K562 (cell line): ENCODE results near the gene C1QA. TPM values are rescaled to one million over a fixed set of nuclear protein-coding genes. Genes with fewer than 3 reads are reported as not detected.

ENCODE experiments used
- ATAC-seq: fragments of 200-7000 bp; cut with Tn5 transposase; 3 replicates; pipeline ENCODE4 v1.9.1; 2020; ENCODE audit warnings: moderate library complexity
- BruUV-seq: library from RNA; stranded (reverse); fragments of 400-500 nt; replicated peaks from 2 replicates; lab custom pipeline; 2021; lab: Mats Ljungman, UMichigan
- CTCF ChIA-PET: fragments of 300-600 bp; formaldehyde crosslinking; extraction: SDS; loops from one replicate; lab custom pipeline; 2021; ENCODE audit warnings: low intra/inter-chr PET ratio; lab: Yijun Ruan, JAX
- POLR2A ChIA-PET: fragments of 300-600, 350-650 bp; sonication (Branson Sonifier 250); formaldehyde crosslinking; extraction: SDS; loops from one replicate; lab custom pipeline; 2021; ENCODE audit warnings: antibody characterized with exemption, inconsistent platforms; lab: Yijun Ruan, JAX
- DNase-seq, 4 experiments: peaks; one replicate each; pipeline versions ENCODE4 v3.0.0 to v3.0.0-alpha.2; 2011 to 2018; ENCODE audit warnings: low spot score in 3 of 4, mixed read lengths in 3 of 4; ENCODE audit errors: extremely low read depth in 1 of 4
- FAIRE-seq: peaks from 2 replicates; lab custom pipeline; 2011; peaks lifted over from hg19 to GRCh38; lab: Jason Lieb, UNC
- H2AFZ ChIP-seq: 2 replicates; pipeline ENCODE4 v1.6.0; 2011; ENCODE audit warnings: low read depth, low read length, control low read depth, inconsistent platforms
- H3K27ac ChIP-seq: fragments of 200-600 bp; 3 replicates; pipeline ENCODE4 v1.8.0; 2011; ENCODE audit warnings: low read depth, mild to moderate bottlenecking, control low read depth, inconsistent platforms, low read length, moderate library complexity, mixed read lengths; ENCODE audit errors: extremely low read depth
- H3K27me3 ChIP-seq, 2 experiments: fragments of 300-600 bp in 1 of 2; 2 replicates in 1 of 2; 3 replicates in 1 of 2; pipeline versions ENCODE4 v1.6.0 to v1.8.0; 2011; ENCODE audit warnings: inconsistent platforms in 2 of 2, low read length in 2 of 2, mild to moderate bottlenecking in 1 of 2, mixed read lengths in 1 of 2, moderate library complexity in 1 of 2; ENCODE audit not compliant: control insufficient read depth in 2 of 2, insufficient read depth in 2 of 2
- H3K36me3 ChIP-seq: fragments of 300-600 bp; 3 replicates; pipeline ENCODE4 v1.8.0; 2011; ENCODE audit warnings: mild to moderate bottlenecking, low read length, inconsistent platforms; ENCODE audit not compliant: control insufficient read depth, insufficient read depth
- H3K4me1 ChIP-seq, 2 experiments: fragments of 200-600 bp in 1 of 2; replicated peaks in 1 of 2; 2 replicates in 1 of 2; 3 replicates in 1 of 2; pipeline versions ENCODE4 v1.5.1 to v1.8.0; 2011; ENCODE audit warnings: inconsistent platforms in 2 of 2, low read length in 2 of 2, mild to moderate bottlenecking in 1 of 2, mixed read lengths in 1 of 2, moderate library complexity in 1 of 2; ENCODE audit not compliant: control insufficient read depth in 2 of 2, insufficient read depth in 2 of 2
- H3K4me2 ChIP-seq: 2 replicates; pipeline ENCODE4 v1.6.1; 2011; ENCODE audit warnings: low read length, control low read depth, inconsistent platforms, mixed read lengths; ENCODE audit not compliant: insufficient read depth
- H3K4me3 ChIP-seq: fragments of 200-600 bp; sonication (generic), shearing (Covaris generic); 2 replicates; pipeline ENCODE4 v1.5.1; 2016; ENCODE audit warnings: control low read depth, inconsistent platforms
- H3K79me2 ChIP-seq: fragments of 200-600 bp; 3 replicates; pipeline ENCODE4 v1.8.0; 2011; ENCODE audit warnings: low read length, inconsistent platforms; ENCODE audit not compliant: control insufficient read depth, insufficient read depth
- H3K9ac ChIP-seq, 2 experiments: 2 replicates each; pipeline versions ENCODE4 v1.6.0 to v1.6.1; 2011; ENCODE audit warnings: low read depth in 2 of 2, low read length in 2 of 2, control low read depth in 1 of 2, inconsistent platforms in 1 of 2, mild to moderate bottlenecking in 1 of 2, mixed read lengths in 1 of 2; ENCODE audit not compliant: insufficient read depth in 1 of 2
- H3K9me1 ChIP-seq: one replicate; pipeline ENCODE4 v1.6.0; 2011; ENCODE audit warnings: inconsistent platforms, mild to moderate bottlenecking, low read length, moderate library complexity; ENCODE audit not compliant: control insufficient read depth, insufficient read depth
- H3K9me3 ChIP-seq: replicated peaks from 2 replicates; pipeline ENCODE4 v1.5.1; 2011; ENCODE audit warnings: low read depth, low read length, inconsistent platforms; ENCODE audit not compliant: control insufficient read depth, insufficient read depth
- H4K20me1 ChIP-seq: replicated peaks from 2 replicates; pipeline ENCODE4 v1.6.1; 2011; ENCODE audit warnings: low read length, inconsistent platforms, mixed read lengths; ENCODE audit not compliant: control insufficient read depth, insufficient read depth
- AFF1 ChIP-seq, 2 experiments: fragments of 450-650 bp; IDR thresholded peaks; 2 replicates each; pipeline ENCODE4 v1.6.1; 2018; ENCODE audit warnings: mild to moderate bottlenecking in 2 of 2, low read depth in 1 of 2; ENCODE audit not compliant: partially characterized antibody in 2 of 2
- ARID4B ChIP-seq: sonication (generic); formaldehyde crosslinking; IDR thresholded peaks from 2 replicates; pipeline ENCODE4 v1.8.0; 2022; ENCODE audit warnings: mild to moderate bottlenecking, missing genetic modification reagents
- CHD2 ChIP-seq: IDR thresholded peaks from 2 replicates; pipeline ENCODE4 v1.6.1; 2011; ENCODE audit warnings: low read depth, low read length
- HDAC2 ChIP-seq: fragments of 450-650 bp; IDR thresholded peaks from 2 replicates; pipeline ENCODE4 v1.6.1; 2016; ENCODE audit warnings: mild to moderate bottlenecking
- KDM1A ChIP-seq, 2 experiments: fragments of 450-650 bp; IDR thresholded peaks; 2 replicates each; pipeline ENCODE4 v1.6.1; 2016; ENCODE audit warnings: mild to moderate bottlenecking in 2 of 2
- MCM3 ChIP-seq: fragments of 450-650 bp; IDR thresholded peaks from 2 replicates; pipeline ENCODE4 v1.6.1; 2016
- MCM7 ChIP-seq, 2 experiments: fragments of 450-650 bp; IDR thresholded peaks; 2 replicates each; pipeline ENCODE4 v1.6.1; 2016 to 2018
- TCF3 ChIP-seq: sonication (generic); formaldehyde crosslinking; IDR thresholded peaks from 2 replicates; pipeline ENCODE4 v1.4.0; 2020; ENCODE audit warnings: mild to moderate bottlenecking, missing genetic modification reagents
- ZBTB43 ChIP-seq: sonication (generic); formaldehyde crosslinking; IDR thresholded peaks from 2 replicates; pipeline ENCODE4 v1.8.0; 2023; ENCODE audit warnings: mild to moderate bottlenecking, missing genetic modification reagents
- ZNF75A ChIP-seq: fragments of 450-650 bp; formaldehyde crosslinking; IDR thresholded peaks from 2 replicates; pipeline ENCODE4 v1.4.0; 2020; ENCODE audit warnings: mild to moderate bottlenecking
- WGBS: fragments of 100-300 bp; shearing (Covaris generic); methylation state at CpG from one replicate; pipeline ENCODE4 v1.1.6; 2016; ENCODE audit warnings: low coverage, mixed read lengths; ENCODE audit not compliant: insufficient coverage; ENCODE audit errors: missing lambda C conversion rate; 5-methylcytosine and 5-hydroxymethylcytosine counted together
- in situ Hi-C: fragments of 300-500 bp; cut with MboI; formaldehyde crosslinking; loops from 4 replicates; pipeline ENCODE4 v1.15.0; 2018; ENCODE audit warnings: inconsistent platforms, mixed read lengths
- intact Hi-C: fragments of 100-400 bp; cut with micrococcal nuclease; formaldehyde crosslinking; loops from 2 replicates; pipeline ENCODE4 v1.14.2; 2022
- polyA plus RNA-seq, 8 experiments: library from polyadenylated mRNA; depleted of rRNA in 4 of 8; stranded (reverse) in 5 of 8; unstranded in 3 of 8; fragments of >200 nt; fragmentation: Nextera tagmentation in 2 of 8; fragmentation: Illumina TruSeq in 1 of 8; extraction: Ambion mirVana in 2 of 8; extraction: Trizol in 1 of 8; gene quantifications; 2 replicates each; pipeline versions ENCODE4 v1.2.1 to v1.2.3, GENCODE V29; 2011 to 2014; ENCODE audit warnings: inconsistent platforms in 1 of 8, missing spikeins in 1 of 8
- total RNA-seq, 7 experiments: library from RNA; depleted of rRNA in 6 of 7; stranded (reverse); fragments of >200 nt in 6 of 7; fragmentation: Illumina TruSeq in 2 of 7; extraction: Trizol in 2 of 7; gene quantifications; 2 replicates each; pipeline versions ENCODE4 v1.2.1 to v1.2.3, GENCODE V29; 2011 to 2021; ENCODE audit warnings: low replicate concordance in 1 of 7
- TF ChIP-seq, protein P1 (sequence below): fragments of 450-650 bp; formaldehyde crosslinking; IDR thresholded peaks from 2 replicates; pipeline ENCODE4 v1.4.0; 2022; ENCODE audit warnings: missing genetic modification characterization

Gene C1QA
- total and polyA plus RNA-seq, 9 of the 15 experiments (the other 6 are each of a cell fraction or from before 2014, with no cell fraction given) = 0.71 TPM; not detected in 8

DNA sequence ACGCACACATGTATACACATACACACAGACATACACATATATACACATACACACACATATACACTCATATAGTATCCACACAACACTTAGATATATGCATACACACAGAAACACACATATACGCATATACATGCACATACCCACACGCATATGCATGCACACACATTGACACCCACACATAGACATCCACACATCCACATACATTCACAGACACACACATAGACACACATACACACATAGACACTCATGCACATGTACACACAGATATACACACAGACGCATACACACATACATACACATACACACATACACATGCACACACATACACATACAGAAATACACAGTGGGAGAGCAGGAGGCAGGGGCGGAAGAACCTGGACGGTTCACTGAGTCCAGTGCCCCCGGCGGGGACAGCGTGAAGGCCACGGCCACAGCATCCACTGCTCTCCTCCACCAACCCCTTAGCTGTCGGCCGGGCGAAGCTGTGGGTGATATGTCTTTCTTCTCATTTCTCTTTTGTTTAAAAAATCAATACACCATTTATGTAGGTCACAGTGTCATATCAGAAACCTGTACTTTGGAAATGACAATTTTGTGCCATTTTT lies 13.8 kb downstream of the C1QA start:
- H3K79me2 ChIP-seq = no peaks in the 10 kb centered on the region
- H3K27ac ChIP-seq = no peak overlapping the region
- H3K36me3 ChIP-seq = no peaks in the 10 kb centered on the region
- no peak for DNase-seq
- peaks cover 26 to 69% of the 10 kb centered on the region in 2 experiments for H3K27me3 ChIP-seq
- H2AFZ ChIP-seq = no peak overlapping the region
- BruUV-seq = no TSS peak
- H3K4me1 ChIP-seq = peaks cover 0 to 3% of the 10 kb centered on the region in 2 experiments; a peak in 1 of 5 replicates
- H3K9ac ChIP-seq = no peak overlapping the region
- no peak for FAIRE-seq
- in situ Hi-C loops = no loop called here
- peak; percentile 60; the same call in 2 of the 3 replicates for ATAC-seq
- intact Hi-C loops = no loop called here
- H4K20me1 ChIP-seq = peaks cover 10% of the 10 kb centered on the region
- ChIA-PET POLR2A (no interaction called here), CTCF (no interaction called here)
- H3K4me3 ChIP-seq = no peak overlapping the region
- no peaks in the 10 kb centered on the region for H3K9me1 ChIP-seq
- no peaks in the 10 kb centered on the region for H3K9me3 ChIP-seq
- H3K4me2 ChIP-seq = no peak overlapping the region
- 2% methylated on average over 13 of the region's 13 CpGs for WGBS
- TF ChIP-seq ZBTB43 (CRISPR knock-in tag) (no peak), MCM7 (IDR thresholded peaks at IDR 0.05) (peak in 1 of 2 experiments; percentile 85; a peak in 1 of 4 replicates), AFF1 (IDR thresholded peaks at IDR 0.05; ENCODE audit: low read depth in 1 of 2, partially characterized antibody in 2 of 2) (no peak), CHD2 (no peak), TCF3 (CRISPR knock-in tag) (no peak), HDAC2 (no peak), ZNF75A (CRISPR knock-in tag) (no peak), ARID4B (no peak), KDM1A (IDR thresholded peaks at IDR 0.05) (peak in 1 of 2 experiments; percentile 43; a peak in 1 of 4 replicates), MCM3 (peak; percentile 65; the same call in 1 of the 2 replicates)
- TF ChIP-seq, protein P1, sequence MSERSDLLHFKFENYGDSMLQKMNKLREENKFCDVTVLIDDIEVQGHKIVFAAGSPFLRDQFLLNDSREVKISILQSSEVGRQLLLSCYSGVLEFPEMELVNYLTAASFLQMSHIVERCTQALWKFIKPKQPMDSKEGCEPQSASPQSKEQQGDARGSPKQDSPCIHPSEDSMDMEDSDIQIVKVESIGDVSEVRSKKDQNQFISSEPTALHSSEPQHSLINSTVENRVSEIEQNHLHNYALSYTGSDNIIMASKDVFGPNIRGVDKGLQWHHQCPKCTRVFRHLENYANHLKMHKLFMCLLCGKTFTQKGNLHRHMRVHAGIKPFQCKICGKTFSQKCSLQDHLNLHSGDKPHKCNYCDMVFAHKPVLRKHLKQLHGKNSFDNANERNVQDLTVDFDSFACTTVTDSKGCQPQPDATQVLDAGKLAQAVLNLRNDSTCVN (CRISPR knock-in tag) = 0 out of 2 replicates have a peak, but pooled peaks have one; percentile 57
